Fibroblast of skin of back (primary cell): ENCODE data around the gene B9D2.

ENCODE experiments used
- DNase-seq: peaks from one replicate; pipeline ENCODE4 v3.0.0-alpha.2; 2013

The B9D2 gene

GRCh38 chr19:41327076-41327575 lies 36.8 kb downstream of the B9D2 start:
- DNase-seq: peak; percentile 39

- peak; percentile 94 for DNase-seq
These were observed 37.8 kb downstream of the B9D2 start for GRCh38 chr19:41325947-41326706.

GRCh38 chr19:41325640-41325946 lies 38.4 kb downstream of the B9D2 start:
- no peak for DNase-seq

- DNase-seq: peak; percentile 92
These were observed 38.9 kb downstream of the B9D2 start for GRCh38 chr19:41324921-41325639.

- DNase-seq: peak; percentile 23
These were observed 39.7 kb downstream of the B9D2 start for GRCh38 chr19:41324231-41324702.

- DNase-seq: peak; percentile 99
These were observed 40.4 kb downstream of the B9D2 start for GRCh38 chr19:41323430-41324125.

GRCh38 chr19:41323023-41323422 lies 40.9 kb downstream of the B9D2 start:
- DNase-seq: no peak

GRCh38 chr19:41322451-41322850 lies 41.5 kb downstream of the B9D2 start:
- DNase-seq: no peak

GRCh38 chr19:41321600-41322270 lies 42.2 kb downstream of the B9D2 start:
- peak; percentile 73 for DNase-seq

GRCh38 chr19:41321204-41321599 lies 42.7 kb downstream of the B9D2 start:
- DNase-seq: no peak

- DNase-seq: no peak
These were observed 43.4 kb downstream of the B9D2 start for GRCh38 chr19:41320568-41320967.

GRCh38 chr19:41320185-41320518 lies 43.8 kb downstream of the B9D2 start:
- DNase-seq: no peak

GRCh38 chr19:41319500-41320184 lies 44.3 kb downstream of the B9D2 start:
- DNase-seq: no peak

GRCh38 chr19:41318696-41319499 lies 45.1 kb downstream of the B9D2 start:
- DNase-seq: no peak

GRCh38 chr19:41316306-41316920 lies 47.5 kb downstream of the B9D2 start:
- no peak for DNase-seq

GRCh38 chr19:41311613-41312012 lies 52.3 kb downstream of the B9D2 start:
- DNase-seq: peak; percentile 15

GRCh38 chr19:41311072-41311471 lies 52.9 kb downstream of the B9D2 start:
- peak; percentile 35 for DNase-seq

- DNase-seq: peak; percentile 82
These were observed 53.7 kb downstream of the B9D2 start, which contains the start of gene CCDC97 for GRCh38 chr19:41310033-41310831. CCDC97 (plus strand) TSS chr19:41310172; CDS start chr19:41310311, 139 bp downstream.

GRCh38 chr19:41309180-41310032 lies 54.5 kb downstream of the B9D2 start:
- DNase-seq: peak; percentile 12
